Measurements from ENCODE around the gene DNAJB14. TPM values are rescaled to one million over a fixed set of nuclear protein-coding genes. Genes with fewer than 3 reads are reported as not detected.

The DNAJB14 gene
- total RNA-seq, 2 experiments from 2014 or later: 66.3 to 67.4 TPM

GRCh38 chr4:99943904-99944437 lies 2.4 kb downstream of the DNAJB14 start:
- Mint-ChIP-seq H3K4me1 (ENCODE audit: low read depth) (peaks cover 71% of the 10 kb centered on the region), H3K27me3 (no peaks in the 10 kb centered on the region), H3K27ac (peak overlapping the region; percentile 76), H3K4me3 (peak overlapping the region; percentile 86), H3K9me3 (no peaks in the 10 kb centered on the region), H3K36me3 (ENCODE audit: low read depth) (peaks cover 64% of the 10 kb centered on the region)
- intact Hi-C loops (cut with DNase I, micrococcal nuclease): no loop called here
- ChIA-PET CTCF (interaction anchor here (1.2 to 2.1 kb wide), 2 partner anchors 10 to 41 kb away, joined by 3 to 4 read pairs; no protein-coding TSS in a partner anchor), POLR2A (interaction anchor here (0.6 kb wide), 1 partner anchor 51 kb away, joined by 3 read pairs; no protein-coding TSS in a partner anchor)
- Histone ChIP-seq H3K27me3 (ENCODE audit: control insufficient read depth in 1 of 2, insufficient read depth in 2 of 2, low read length in 2 of 2) (no peaks in the 10 kb centered on the region), H3K4me1 (ENCODE audit: insufficient read depth, low read length) (peaks cover 26% of the 10 kb centered on the region), H3K4me3 (ENCODE audit: low read length) (no peak overlapping the region), H3K9me3 (ENCODE audit: control insufficient read depth in 1 of 2, insufficient read depth in 1 of 2, low read length in 2 of 2) (no peaks in the 10 kb centered on the region), H3K36me3 (ENCODE audit: insufficient read depth, low read length) (peaks cover 16% of the 10 kb centered on the region), H3K27ac (ENCODE audit: low read depth in 1 of 2, low read length in 2 of 2) (no peak overlapping the region)
- DNase-seq (no peak), ATAC-seq (ENCODE audit: poor library complexity) (no peak)
- TF ChIP-seq, protein P1, sequence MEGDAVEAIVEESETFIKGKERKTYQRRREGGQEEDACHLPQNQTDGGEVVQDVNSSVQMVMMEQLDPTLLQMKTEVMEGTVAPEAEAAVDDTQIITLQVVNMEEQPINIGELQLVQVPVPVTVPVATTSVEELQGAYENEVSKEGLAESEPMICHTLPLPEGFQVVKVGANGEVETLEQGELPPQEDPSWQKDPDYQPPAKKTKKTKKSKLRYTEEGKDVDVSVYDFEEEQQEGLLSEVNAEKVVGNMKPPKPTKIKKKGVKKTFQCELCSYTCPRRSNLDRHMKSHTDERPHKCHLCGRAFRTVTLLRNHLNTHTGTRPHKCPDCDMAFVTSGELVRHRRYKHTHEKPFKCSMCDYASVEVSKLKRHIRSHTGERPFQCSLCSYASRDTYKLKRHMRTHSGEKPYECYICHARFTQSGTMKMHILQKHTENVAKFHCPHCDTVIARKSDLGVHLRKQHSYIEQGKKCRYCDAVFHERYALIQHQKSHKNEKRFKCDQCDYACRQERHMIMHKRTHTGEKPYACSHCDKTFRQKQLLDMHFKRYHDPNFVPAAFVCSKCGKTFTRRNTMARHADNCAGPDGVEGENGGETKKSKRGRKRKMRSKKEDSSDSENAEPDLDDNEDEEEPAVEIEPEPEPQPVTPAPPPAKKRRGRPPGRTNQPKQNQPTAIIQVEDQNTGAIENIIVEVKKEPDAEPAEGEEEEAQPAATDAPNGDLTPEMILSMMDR (IDR thresholded peaks at IDR 0.05): no peak

GRCh38 chr4:99938243-99938753 lies 8.1 kb downstream of the DNAJB14 start:
- Histone ChIP-seq H3K9me3 (ENCODE audit: control insufficient read depth in 1 of 2, insufficient read depth in 1 of 2, low read length in 2 of 2) (peaks cover 8 to 11% of the 10 kb centered on the region in 2 experiments), H3K4me3 (ENCODE audit: low read length) (no peak overlapping the region), H3K36me3 (ENCODE audit: insufficient read depth, low read length) (peaks cover 16% of the 10 kb centered on the region), H3K27me3 (ENCODE audit: control insufficient read depth in 1 of 2, insufficient read depth in 2 of 2, low read length in 2 of 2) (no peaks in the 10 kb centered on the region), H3K27ac (ENCODE audit: low read depth in 1 of 2, low read length in 2 of 2) (no peak overlapping the region), H3K4me1 (ENCODE audit: insufficient read depth, low read length) (no peaks in the 10 kb centered on the region)
- ChIA-PET CTCF (interaction anchor here (0.9 kb wide), 1 partner anchor 11 kb away, joined by 3 read pairs; no protein-coding TSS in a partner anchor), POLR2A (interaction anchor here (0.6 kb wide), 1 partner anchor 302 kb away, joined by 6 read pairs; no protein-coding TSS in a partner anchor)
- ATAC-seq (ENCODE audit: poor library complexity) (no peak), DNase-seq (no peak)
- intact Hi-C loops (cut with DNase I, micrococcal nuclease): no loop called here
- peaks cover 46% of the 10 kb centered on the region for H3K4me1 Mint-ChIP-seq (ENCODE audit: low read depth)
- TF ChIP-seq, protein P1 (IDR thresholded peaks at IDR 0.05): no peak
- no peak overlapping the region for H3K27ac Mint-ChIP-seq
- no peak overlapping the region for H3K4me3 Mint-ChIP-seq
- H3K36me3 Mint-ChIP-seq (ENCODE audit: low read depth): peaks cover 69% of the 10 kb centered on the region
- H3K27me3 Mint-ChIP-seq: no peaks in the 10 kb centered on the region
- peaks cover 2% of the 10 kb centered on the region for H3K9me3 Mint-ChIP-seq

GRCh38 chr4:99934891-99935290 lies 11.5 kb downstream of the DNAJB14 start:
- DNase-seq (no peak), ATAC-seq (ENCODE audit: poor library complexity) (no peak)
- Mint-ChIP-seq H3K4me3 (no peak overlapping the region), H3K9me3 (peaks cover 2% of the 10 kb centered on the region), H3K27ac (no peak overlapping the region), H3K27me3 (no peaks in the 10 kb centered on the region), H3K4me1 (ENCODE audit: low read depth) (peaks cover 48% of the 10 kb centered on the region), H3K36me3 (ENCODE audit: low read depth) (peaks cover 82% of the 10 kb centered on the region)
- intact Hi-C loops (cut with DNase I, micrococcal nuclease): no loop called here
- no peaks in the 10 kb centered on the region for H3K27me3 ChIP-seq (ENCODE audit: control insufficient read depth in 1 of 2, insufficient read depth in 2 of 2, low read length in 2 of 2)
- H3K36me3 ChIP-seq (ENCODE audit: insufficient read depth, low read length): peaks cover 22% of the 10 kb centered on the region
- TF ChIP-seq, protein P1 (IDR thresholded peaks at IDR 0.05): no peak
- H3K9me3 ChIP-seq (ENCODE audit: control insufficient read depth in 1 of 2, insufficient read depth in 1 of 2, low read length in 2 of 2): peaks cover 8 to 11% of the 10 kb centered on the region in 2 experiments
- POLR2A ChIA-PET: interaction anchor here (1.3 to 1.7 kb wide), 2 partner anchors 12 to 13 kb away, joined by 3 to 5 read pairs; partner anchors contain the start of gene DNAJB14
- CTCF ChIA-PET: interaction anchor here (1.0 to 1.4 kb wide), 2 partner anchors 8 to 12 kb away, joined by 4 read pairs; partner anchors contain the start of gene DNAJB14
- H3K4me1 ChIP-seq (ENCODE audit: insufficient read depth, low read length): no peaks in the 10 kb centered on the region
- H3K27ac ChIP-seq (ENCODE audit: low read depth in 1 of 2, low read length in 2 of 2): no peak overlapping the region
- H3K4me3 ChIP-seq (ENCODE audit: low read length): no peak overlapping the region

All from CD4-positive, alpha-beta T cell (primary cell).